Renal pelvis (tissue), 4 donors: Measurements from ENCODE around the gene GALNT10. TPM values are rescaled to one million over a fixed set of nuclear protein-coding genes. Genes with fewer than 3 reads are reported as not detected.
A peak's percentile ranks its signal among the peaks of the same experiment; 100 is the strongest.
"Not testable (repeated sequence)": the region's sequence is repeated elsewhere in the genome, so short reads cannot be mapped to it uniquely, and the experiment has no call there.

ENCODE experiments used
- DNase-seq: peaks from one replicate; pipeline ENCODE4 v3.0.0-alpha.2; 2013
- polyA plus RNA-seq, 3 donors: library from polyadenylated mRNA; unstranded; fragments of 120-200 nt; gene quantifications; one replicate each; pipeline ENCODE4 v1.2.1, GENCODE V29; 2013; ENCODE audit not compliant: insufficient read length in 3 of 3

The GALNT10 gene
- polyA plus RNA-seq, 3 donors, result 24.3 to 28.7 (median 26.6) TPM

- no peak for DNase-seq
These were observed 154.9 kb downstream of the GALNT10 start for GRCh38 chr5:154345255-154345952.

DNA sequence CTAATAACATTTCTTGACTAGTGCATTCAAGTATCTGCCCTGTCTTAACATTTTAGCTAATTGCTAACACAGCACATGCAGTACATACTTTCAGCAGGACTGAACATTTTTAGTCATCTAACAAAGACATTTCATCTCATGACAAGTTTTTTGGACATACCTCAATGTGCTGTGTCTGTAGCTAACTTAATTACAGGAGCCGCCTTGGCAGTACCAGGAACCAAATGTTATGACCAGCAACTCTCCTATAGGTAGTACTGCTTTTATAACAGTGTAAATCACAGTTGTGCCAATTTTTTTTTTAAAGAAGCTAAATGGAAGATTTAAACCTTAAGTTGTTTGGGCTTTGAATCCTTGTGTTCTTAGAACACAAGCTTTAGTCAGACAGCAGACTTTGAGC, 155.9 kb downstream of the GALNT10 start:
- no peak for DNase-seq

DNA sequence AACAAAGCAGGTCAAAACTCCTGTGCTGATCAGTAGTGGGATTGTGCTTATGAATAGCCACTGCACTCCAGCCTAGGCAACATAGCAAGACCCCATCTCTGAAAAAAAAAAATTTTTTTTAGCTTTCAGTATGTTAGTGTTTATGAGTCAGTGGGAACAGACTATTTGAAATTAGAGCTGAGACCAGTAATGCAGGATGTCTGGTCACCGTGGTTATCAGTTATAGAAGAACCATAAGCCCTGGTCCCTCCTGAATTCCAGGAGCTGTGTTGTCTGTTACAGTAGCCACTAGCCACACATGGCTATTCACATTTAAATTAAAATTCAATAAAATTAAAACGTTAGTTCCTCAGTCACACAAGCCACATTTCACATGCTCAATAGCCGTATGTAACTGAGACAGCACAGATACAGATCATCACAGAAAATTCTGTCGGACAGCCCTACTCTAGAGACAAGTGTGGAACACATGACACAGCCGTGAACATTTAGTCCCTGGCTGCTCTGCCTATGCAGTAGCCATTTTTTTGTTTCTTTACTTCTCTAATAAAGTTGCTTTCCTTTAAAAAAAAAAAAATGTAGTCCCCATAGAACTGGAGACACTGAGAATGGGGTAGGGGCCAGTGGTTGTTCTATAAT, 159.2 kb downstream of the GALNT10 start:
- no peak for DNase-seq

DNA sequence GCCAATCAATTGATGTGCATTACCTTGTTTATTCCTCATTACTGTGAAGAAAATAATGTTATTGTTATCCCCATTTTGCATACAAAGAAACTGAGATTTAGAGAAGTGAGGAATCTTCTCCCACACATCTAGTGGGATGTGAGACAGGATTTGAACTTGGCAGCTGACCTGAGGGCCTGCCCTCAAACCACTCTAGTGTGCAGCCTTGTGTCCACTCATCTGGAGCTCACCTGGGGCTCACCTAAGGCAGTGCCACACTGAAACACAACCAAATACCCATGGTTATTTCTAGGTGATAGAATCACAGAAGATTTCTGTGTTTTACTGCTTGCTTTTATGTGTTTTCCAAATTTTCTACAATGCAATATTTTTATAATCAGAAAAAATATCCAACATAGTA, 160.6 kb downstream of the GALNT10 start:
- no peak for DNase-seq

DNA sequence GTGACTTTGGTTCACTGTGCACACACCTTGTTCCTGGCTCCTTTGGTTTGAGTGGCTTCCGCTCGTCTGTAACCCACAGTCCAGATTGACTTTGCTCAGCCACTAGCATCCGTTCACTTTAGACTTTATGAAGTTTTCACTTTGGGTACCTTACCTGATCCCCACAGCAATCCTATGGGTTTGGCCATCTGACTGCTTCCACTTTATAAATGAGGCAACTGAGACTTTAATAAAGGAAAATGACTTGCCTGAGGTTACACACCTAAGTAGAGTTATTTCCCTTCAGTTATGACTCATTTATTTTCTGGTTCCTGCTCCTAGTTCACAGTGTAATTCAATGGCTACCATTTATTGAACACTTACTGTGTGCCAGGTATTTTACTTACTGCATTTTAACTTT, 161.0 kb downstream of the GALNT10 start:
- DNase-seq, result no peak

GRCh38 chr5:154352960-154353548, 162.5 kb downstream of the GALNT10 start:
- DNase-seq, result no peak

- no peak for DNase-seq
These were observed 164.6 kb downstream of the GALNT10 start for GRCh38 chr5:154355129-154355611.

- DNase-seq, result no peak
These were observed 165.6 kb downstream of the GALNT10 start for GRCh38 chr5:154356020-154356655.

DNA sequence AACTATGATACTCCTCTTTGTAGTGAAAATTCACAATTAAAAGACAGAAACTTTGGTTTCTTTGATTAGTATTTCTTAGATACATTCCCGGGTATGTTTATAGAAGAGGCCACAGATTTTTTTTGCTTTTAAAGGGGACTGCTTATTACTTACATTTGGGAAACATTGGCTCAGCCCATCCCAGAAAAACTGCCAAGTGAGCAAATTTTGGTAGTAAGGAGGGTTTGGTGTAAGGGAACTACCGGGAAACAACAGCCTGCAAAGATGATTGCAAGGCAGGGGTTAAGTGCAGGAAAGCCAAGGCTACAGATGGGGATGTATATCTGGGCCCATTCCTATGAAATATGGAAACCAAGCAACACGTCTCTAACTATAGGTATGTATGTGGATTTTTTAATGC, 166.4 kb downstream of the GALNT10 start:
- no peak for DNase-seq

DNA sequence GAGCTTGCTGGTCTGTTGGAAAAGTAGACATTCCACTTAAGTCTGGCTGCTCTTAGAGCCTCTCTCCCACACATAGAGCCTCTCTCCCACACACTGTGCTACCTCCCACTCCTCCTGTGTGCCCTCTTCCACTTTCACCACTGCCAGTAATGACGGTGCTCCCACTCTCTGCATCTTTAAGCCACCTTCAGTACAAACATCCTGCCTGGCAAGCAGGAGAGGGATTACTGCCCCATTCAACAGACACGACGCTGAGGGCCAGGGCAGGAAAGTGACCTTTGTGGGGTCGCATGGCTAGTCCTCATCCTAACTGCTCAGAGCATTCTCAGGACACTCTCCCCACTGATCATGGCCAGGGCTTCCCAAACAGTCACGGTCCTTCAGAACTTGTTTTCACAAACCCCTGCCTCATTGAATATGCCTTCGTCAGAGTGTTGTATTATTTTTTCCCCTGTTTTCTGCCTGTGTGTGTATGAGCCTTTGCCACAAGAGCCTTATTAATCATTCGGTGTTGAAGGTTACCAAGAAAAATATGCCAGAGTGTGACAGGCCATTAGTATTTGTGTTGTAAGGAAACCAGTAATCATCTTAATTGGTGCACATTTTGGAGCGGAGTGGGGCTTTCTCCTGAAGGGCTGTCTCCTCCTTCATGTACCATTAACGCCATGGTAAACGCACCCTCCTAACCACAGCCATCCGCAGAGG, 168.1 kb downstream of the GALNT10 start:
- peak; percentile 47 for DNase-seq

GRCh38 chr5:154359221-154359573, 168.7 kb downstream of the GALNT10 start:
- DNase-seq, result peak; percentile 51

- not testable (repeated sequence) for DNase-seq
These were observed 169.7 kb downstream of the GALNT10 start for GRCh38 chr5:154360241-154360640.

DNA sequence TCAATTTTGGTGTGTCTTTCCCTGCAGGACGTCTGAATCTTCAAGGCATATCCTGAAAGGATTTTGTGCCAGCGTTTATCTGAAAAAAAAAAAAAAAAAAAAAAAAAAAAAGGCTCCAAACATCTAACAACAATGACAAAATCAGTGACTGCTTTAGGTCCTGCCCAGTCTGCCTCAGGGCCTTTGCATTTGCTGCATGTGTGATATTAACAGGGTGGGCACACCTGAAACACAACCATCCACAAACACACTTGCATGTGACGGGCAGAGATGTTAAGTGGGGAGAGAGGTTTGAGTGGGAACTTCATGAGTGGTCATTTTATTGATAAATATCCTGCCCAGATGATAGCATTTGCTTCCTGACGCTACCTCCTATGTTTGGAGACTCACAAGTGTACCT, 172.9 kb downstream of the GALNT10 start:
- no peak for DNase-seq

DNA sequence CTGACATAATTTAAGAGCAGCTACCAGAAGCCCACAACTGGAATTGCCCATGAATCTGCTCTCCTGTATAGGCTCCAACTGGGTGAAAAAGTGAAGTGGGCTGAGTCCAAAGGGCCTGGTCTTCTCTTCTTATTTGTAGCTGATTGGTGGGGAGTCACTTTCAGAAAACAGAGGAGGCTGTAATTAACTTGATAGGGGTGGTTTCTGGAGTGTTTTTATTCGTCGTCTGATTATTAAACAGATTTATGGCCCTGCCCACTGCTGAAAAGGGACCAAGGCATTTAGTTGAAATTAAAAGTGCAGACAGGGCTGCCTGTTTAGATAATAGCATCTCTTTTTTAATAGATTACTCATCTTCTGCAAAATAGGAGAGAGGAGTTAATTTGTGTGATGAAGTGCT, 174.2 kb downstream of the GALNT10 start:
- DNase-seq, result peak; percentile 31

DNA sequence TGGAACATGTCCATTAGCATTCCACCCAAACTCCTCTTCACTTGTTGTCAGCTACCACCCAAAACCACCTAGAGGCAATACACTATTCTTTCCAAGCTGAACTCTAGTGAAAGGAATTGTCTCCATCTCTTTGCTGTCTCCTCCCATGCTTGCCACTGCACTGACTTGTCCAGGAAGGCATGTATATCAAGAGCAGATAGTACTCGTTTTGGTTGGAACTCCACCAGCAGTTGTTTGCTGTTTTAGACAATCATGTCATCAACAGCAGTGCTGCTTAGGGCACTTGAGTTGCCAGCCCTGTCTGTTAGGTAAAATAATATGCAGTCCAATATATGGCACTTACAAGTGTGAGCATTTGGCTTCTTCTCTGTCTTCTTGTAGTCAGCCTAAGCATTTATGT, 175.3 kb downstream of the GALNT10 start:
- DNase-seq, result no peak

- no peak for DNase-seq
These were observed 175.8 kb downstream of the GALNT10 start for GRCh38 chr5:154366353-154366752.

DNA sequence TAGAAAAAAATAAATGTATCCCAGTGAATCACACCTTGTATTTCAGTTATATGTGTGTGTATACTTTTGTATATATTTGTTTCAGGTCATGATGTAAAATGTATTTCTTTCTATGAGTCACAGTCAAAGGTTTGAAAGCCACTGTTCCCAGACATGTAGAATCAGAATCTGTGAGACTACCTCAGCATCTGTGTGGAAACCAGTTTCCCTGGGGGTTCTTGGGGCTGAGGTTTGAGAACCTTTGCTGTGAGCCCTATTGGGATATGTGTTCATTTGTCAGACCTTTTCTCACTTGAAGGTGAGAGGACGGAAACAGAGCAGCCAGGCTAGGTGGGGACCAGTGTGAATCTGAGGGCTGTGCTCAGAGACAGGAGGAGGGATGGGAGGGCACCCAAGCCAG, 176.6 kb downstream of the GALNT10 start:
- DNase-seq, result no peak

- DNase-seq, result peak; percentile 43
These were observed 177.7 kb downstream of the GALNT10 start for GRCh38 chr5:154368041-154368800.

GRCh38 chr5:154369682-154370081, 179.1 kb downstream of the GALNT10 start:
- no peak for DNase-seq

GRCh38 chr5:154370119-154370518, 179.6 kb downstream of the GALNT10 start:
- DNase-seq, result no peak

DNA sequence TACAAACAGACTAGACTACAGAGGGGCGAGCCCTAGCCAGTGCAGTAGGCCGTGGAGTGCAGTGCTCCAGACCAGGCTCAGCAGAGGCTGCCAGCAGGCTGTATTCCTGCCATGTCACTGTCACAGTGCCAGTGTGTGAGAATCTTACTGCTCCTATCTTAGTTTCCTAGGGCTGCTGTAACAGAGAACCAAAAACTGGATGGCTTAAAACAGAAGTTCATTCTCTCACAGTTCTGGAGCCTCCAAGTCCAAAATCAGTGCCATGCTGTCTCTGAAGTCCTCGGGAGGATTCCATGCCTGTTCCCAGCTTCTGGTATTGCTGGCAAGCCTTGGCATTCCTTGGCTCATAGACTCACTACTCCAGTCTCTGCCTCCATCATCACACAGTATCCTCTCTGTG, 180.3 kb downstream of the GALNT10 start:
- no peak for DNase-seq
